HG03378 (cell line): ENCODE measurements around the gene LYRM4.

Source experiments
- ATAC-seq: cut with Tn5 transposase; IDR thresholded peaks from one replicate; pipeline ENCODE4 v1.9.1; 2021; ENCODE audit warnings: mild to moderate bottlenecking, moderate library complexity; ENCODE audit not compliant: unreplicated experiment

LYRM4 gene

DNA sequence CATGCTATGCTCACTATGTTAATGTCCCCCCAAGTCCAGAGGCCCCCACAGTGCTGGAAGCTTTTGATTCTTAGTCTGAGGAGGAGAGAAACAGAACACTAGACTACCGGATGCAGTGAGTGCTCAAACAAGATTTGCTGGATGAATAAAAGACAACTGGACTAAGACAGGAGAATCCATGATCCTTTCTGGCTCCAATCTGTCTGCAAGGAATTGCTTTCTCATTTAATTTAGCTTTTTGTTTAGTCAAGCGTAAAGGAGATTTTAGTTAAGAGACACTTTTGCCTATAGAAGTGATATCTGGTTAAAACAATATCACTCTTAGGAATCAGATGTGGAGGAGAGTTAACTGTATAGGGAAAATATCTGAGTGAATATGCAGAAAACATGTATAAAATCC is 13.5 kb downstream of the LYRM4 start:
- ATAC-seq = no peak

DNA sequence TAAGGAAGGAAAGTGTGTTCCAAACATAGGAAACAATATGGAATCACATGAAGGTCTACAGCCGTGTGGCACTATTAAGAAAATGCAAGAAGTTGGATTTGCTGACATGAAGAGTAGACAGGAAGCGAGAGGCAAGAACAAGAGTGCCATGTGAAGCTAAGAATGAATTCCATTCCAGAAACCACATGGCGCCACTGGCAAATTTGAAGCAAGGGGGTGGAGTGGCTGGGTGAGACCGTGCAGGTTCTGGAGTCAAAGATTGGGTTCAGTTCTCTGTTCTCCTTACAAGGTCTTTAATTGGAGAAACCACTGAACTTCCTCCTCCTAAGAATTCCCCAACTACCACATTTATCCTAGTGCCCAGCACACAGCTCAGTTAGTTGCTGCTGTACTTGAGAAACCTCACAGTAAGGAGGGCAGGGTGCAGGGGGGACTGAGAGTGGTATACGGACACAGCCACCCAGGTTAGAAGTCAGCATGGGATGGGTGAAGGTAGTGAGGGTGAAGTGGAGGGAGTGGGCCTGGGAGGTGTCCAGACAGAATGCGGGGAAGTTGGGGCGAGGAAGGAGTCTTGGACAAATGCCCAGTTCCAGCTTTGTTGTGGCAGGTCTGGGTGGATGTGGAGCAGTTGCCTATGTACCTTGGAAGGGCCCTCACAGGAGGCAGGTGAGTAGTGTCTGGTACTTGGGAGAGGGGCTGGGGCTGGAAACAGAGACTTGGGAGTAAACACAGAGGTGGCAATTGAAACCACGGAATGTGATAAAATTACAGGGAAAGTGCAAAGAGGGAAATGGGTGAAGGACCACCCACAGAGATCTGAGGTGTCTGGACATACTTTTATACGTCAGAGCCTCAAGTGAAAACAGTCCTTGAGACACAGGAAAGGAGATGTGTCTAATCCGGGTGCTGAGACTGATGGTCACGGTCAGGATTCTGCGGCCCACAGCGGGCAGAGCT is 14.3 kb downstream of the LYRM4 start:
- no peak for ATAC-seq

DNA sequence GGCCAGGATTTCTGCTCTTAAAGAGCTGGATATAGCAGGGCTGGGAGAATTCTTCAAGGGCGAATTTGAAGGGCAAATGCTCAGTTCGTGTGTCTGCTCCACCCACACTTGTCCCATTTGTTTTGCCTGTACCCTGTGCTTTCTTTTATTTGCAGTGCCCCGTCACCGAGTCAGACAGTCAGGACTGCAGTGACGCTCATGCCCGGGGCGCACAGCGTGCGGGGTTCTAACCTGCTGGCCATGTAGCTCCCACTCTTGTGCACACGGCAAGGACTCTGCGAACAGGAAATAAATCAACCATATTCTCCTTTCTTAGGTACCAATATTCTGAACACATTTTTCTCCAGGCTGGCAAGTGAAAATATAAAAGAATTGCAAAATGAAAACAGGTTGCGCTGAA is 17.7 kb downstream of the LYRM4 start:
- no peak for ATAC-seq

DNA sequence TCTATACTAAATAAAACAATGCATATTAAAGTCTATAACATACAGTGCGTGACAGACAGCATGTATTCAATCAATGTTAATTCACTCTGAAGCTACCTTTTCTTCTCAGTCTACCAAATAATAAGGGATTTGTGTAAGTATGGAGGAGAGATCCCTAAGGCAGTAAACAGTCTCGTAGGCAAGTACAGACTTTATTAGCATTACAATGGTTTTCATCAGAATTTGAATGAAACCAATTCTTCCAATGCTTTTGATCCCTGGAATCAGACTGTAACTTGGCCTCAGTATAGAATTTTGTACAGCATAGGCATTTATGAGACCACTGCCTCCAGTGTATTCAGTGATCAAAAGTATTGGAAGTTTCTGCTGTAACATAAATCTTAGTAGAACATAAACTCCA is 19.5 kb downstream of the LYRM4 start:
- ATAC-seq = no peak

DNA sequence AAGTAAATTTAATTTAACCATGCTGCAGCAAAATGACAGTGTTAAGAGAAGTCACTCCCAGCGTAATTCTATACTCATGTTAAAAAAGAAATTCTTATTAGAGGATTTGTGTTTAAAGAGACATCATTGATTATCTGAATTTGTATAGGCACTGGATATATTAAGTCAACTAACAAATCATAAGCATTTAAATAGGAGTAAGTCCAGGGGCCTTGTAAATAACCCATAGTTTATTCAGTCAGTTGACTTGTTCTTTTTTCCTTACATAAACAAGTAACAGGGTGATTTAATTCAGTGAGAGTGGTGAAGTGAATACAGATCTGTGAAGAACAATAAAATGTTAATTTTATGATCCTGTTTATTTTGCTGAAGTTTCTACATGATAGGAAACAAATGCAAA is 22.4 kb downstream of the LYRM4 start:
- ATAC-seq = no peak

DNA sequence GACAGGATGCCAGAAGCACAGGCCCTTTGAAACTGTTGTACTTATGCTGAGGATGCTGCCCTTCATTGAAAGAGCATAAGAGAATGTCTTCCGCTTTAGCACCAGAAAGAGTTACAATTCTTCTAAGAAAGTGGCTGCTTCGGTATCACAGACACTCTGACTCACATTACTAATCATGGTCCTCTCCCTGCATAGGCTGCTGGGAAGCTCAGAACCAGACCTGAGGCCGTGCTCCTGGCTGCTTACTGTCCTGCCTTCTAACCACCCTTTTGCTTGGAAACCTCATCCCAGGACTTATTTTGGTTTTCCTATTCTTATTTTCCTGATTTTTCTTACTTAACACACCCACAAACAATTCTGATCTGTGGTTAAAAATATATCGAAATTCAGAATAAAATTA is 22.9 kb downstream of the LYRM4 start:
- no peak for ATAC-seq

DNA sequence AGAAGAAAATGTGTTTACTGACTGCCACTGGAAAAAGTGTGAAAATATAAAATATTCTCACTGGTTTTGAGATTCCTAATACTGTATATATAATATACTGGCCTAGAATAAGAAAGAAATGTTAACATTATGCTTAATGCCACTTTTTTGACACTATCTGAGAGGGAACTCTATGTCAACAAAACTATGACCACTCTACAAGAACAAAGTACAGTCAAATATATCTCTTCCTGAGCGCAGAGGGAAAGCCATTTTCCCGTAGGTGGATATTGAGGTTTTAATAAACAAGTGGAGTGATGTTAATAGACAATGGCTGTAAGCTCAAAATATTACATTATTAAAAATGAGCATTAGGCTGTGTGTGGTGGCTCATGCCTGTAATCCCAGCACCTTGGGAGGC is 24.9 kb downstream of the LYRM4 start:
- no peak for ATAC-seq

DNA sequence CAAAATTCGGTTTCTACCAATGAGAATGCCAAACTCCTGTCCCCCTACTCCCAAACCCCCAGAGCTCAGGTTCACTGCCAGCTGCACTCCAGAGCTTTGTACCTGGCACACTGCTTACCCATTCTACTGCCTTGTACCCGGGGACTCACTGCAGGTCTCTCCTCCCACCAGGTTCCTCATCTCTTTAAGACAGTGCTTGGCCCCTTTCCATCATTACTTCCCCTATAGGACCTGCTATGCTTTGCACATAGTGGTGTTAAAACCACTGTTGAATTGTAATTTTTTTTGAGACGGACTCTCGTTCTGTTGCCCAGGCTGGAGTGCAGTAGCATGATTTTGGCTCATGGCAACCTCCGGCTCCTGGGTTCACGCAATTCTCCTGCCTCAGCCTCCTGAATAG is 25.9 kb downstream of the LYRM4 start:
- no peak for ATAC-seq

DNA sequence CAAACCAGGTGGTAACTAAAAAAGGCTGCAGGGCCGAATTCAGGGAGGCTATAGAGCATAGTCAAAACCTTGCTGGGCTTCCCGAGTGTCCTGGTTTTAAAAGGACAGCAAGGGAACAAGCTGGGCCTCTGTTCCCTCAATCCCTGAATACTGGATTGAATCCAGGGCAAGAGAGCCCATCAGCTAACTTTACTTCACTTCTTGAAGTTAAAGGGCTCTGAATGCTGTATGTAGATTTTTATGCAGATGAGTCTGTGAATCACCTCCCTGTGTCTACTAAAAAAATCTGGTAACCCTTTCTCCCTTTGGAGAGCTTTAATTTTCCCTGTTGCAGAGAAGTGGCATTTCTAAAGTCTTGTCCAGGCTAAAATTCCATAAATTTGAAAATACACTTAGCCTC is 29.5 kb downstream of the LYRM4 start:
- no peak for ATAC-seq

DNA sequence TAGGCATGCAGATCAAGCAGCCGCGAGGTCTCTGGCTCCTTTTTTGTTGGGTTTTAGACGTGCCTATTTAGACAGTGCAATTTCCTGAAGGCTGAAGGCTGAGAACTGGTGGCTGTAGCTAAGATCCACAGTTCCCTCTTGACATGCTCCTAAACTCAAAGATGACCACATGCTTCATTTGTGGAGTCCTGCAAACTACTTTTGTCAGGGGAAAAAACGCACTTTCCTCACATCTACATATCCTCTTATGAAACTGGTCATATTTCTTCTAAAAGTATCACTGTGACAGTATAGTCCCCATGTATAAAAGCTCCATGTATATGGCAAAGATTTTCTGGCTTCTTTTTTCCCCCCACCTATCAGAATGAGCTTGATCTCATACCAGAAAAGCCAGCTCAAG is 30.7 kb downstream of the LYRM4 start:
- no peak for ATAC-seq

DNA sequence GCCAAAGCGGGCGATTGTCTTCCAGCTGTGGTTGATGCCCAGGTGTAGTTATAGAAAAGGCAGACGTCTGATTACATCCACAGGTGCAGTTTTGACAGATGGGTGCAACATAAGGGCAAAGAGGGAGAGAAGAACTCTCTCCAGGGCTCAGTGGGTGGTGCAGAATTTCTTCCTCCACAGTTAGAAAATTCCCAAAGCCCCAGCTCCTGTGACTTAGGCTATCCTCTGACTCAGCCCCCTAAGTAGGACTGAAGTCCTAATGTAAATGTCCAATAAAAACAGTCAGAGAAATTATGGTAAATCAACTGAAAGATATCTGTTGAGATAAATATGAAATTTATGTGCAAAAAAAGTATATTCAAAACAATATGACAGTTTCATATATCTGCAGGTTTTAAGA is 31.4 kb downstream of the LYRM4 start:
- no peak for ATAC-seq

DNA sequence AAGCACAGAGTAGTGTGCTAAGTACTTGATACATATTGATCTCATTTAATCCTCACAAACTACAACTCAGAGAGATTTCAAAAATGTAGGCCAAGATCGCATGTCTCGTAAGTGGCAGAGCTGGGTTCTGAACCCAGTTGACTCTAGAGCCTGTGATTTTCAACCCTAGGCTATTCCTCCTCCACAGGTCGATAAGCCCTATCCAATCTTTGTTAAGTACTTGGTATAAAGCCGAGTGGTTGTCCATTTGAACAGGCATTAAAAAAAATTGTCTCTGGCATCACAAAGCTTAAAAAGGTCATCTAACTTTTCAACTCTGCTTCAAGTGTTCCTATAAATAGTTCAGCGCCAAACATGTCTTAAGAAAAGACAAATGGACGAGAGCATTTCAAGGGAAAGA is 37.4 kb downstream of the LYRM4 start:
- no peak for ATAC-seq

DNA sequence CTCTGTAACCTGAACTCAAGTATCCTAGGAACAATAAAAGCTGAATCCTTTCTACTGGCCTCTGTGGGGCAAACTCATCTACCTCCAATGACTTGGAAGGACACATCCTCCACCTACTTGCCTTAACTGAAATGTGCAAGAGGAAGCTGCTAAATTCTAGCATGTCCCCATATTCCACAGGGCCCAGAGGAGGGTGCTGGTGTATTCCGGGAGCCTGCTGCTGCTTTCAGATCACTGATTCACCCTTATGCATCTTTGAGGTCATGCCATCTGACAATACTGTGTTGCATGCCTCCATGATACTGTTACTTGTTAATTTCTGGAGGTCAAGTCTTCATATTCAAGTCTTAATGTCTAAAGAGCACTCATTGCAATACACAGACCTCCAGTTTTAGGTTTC is 40.3 kb downstream of the LYRM4 start:
- no peak for ATAC-seq

DNA sequence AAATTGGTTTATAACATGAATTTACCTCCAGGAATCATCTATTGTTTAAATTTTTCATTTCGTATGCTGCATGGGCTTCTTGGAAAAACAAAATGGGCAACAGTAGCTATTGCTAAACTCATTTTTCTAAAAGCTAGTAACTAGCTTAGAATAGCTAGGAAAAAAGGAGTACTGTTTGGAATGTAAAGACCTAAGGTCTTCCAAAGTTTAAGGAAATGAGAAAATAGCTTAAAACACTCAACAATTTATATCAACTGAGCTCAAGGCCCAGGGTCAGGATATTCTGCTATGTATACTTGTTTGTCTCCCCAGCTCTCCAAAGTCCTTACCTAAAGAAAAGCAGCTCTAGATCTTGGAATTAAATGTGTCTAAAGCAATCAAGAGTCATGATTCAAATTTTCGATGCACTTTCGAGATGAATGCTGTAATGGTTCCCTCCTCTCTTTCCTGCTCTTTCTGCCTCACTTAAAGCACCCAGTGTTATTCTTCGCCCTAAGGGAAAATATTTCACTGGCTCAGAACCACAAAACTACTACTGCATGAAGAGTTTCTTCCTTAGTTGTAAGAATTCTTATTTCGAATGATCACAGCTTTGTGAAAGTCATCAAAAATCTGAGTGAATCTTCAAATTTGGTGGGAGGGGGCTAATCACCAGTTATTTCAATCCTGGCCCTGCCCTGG is 41.6 kb downstream of the LYRM4 start:
- no peak for ATAC-seq

DNA sequence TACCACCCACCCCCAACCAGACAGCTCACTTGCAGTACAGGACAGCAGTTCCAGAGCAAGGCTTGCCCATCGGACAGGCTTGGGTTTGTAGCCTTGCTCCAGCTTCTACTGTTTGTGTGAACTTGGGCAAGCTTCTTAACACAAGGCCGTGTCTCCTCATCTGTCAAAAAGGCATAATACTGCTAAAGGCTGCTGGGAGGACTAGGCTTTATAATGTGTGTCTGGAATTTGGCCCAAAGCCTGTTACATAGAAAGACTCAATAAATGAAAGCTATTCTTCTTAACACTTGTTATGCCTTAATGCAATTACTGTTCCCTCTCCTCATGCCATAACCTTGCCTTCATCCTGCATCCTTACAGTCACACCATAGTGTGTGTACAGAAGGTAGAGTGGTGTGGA is 43.4 kb downstream of the LYRM4 start:
- ATAC-seq = no peak

DNA sequence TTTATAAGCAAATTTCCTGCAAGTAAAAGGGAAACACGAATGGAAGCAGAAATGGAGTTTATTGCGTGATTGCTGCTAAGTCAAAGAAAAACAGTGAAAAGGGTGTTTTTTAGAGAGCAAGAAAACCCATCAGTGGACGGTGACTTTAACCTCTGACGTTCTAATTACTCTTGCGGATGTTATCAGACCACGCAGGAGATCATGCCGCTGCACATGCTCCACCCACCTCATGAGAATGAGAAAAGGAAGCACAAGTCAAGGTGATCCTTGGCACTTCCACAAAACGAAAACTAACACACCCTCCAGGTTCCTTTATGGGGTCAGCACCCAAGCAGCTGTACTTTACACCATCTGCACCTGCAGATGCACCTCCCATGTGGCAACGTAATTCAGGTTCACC is 45.0 kb downstream of the LYRM4 start:
- no peak for ATAC-seq

DNA sequence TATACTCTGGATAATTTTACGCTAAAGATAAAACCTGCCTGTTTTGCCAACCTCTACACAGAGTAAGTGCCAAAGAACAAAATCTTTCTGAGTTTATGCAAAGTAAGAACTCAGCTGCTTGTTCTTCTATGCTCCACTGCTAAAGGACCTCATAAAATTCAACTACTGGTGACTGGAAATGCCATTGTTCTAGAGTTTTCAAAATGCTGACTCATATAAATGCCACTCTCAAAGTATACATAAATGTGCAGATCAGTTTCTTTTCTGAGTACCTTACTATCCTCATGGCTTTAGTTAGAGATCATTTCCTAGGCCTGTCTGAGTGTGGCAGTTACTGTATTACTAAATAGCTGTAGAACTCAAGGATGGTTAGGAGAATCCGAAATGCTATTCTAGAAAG is 45.6 kb downstream of the LYRM4 start:
- no peak for ATAC-seq

DNA sequence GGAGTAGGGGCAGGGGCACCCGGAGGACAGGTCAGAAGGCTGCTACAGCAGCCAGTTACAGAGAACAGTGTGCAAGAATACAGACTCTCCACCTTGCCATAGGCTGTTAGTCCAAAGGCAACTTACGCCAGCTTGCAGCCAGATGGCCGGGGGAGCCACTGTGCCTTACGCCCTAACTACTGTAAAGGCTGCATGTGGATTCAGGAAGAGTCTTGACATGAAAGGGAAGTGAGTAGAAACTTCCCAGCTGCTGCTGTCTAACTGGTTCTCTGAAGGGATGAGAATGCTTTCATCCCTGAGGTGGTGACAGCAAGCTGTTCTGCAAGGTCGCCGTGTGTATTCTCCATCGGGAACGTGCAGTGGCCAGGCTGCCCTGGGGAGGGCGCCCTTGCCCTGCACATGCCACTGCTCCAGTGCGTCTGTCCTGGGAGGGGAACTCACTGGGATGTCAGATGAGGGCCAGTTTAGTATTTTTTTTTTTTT is 46.1 kb downstream of the LYRM4 start:
- no peak for ATAC-seq

DNA sequence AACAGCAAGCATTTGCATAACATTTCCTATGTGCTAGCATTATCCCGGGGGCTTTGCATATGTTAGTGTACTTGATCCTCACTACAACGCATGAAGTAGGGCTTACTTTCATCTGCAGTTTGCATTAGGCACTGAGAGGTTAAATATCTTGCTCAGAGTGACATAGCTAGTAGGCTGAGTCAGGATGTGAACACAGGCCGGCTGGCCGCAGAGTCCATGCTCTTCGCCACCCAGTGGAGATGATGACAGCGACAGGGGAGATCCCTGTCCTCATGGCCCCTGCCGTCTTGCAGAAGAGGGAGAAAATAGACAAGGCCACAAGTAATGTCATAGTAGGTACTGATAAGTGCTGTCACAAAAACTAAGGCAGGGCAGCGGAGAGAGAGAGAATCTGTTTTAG is 46.9 kb downstream of the LYRM4 start:
- ATAC-seq = no peak

DNA sequence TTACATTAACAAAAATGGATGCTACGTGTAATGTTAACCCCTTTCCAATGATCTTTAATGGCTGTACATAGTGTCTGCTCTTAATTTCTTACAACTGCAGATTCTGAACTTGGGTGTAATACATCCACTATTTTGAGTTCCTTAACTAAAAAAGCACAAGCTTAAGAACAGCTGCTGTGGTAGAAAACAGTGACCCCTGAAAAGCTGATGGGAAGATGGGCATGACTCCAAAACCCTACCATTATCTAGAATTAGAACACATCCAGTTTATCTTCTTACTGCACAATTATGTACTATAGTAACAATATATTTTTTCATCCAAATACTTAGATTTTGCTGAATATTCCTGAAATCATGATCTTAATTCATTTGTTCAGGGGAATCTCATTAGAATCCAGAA is 49.3 kb downstream of the LYRM4 start:
- no peak for ATAC-seq

DNA sequence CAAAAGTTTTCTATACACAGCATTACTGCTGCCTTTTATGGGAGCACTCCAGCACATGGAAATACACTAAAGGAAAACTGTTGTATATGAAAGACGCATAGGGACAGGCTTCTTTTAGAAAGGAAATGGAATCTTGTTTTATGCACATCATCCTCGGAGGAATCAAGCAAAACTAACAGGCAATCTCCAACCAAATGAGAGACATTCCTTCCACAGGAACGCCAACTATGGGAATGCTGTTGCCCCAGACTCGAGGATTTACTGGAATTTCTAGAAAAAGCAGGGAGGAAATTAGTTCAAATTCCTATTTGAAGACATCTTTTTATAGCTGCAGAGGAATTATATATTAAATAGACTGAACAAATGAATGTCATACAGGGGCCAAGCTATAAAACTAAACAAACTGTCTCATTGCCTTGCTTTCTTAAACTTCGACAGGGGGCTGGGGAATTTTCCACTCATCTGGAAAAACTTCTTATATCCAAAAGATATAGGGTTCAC is 52.2 kb downstream of the LYRM4 start:
- ATAC-seq = no peak

DNA sequence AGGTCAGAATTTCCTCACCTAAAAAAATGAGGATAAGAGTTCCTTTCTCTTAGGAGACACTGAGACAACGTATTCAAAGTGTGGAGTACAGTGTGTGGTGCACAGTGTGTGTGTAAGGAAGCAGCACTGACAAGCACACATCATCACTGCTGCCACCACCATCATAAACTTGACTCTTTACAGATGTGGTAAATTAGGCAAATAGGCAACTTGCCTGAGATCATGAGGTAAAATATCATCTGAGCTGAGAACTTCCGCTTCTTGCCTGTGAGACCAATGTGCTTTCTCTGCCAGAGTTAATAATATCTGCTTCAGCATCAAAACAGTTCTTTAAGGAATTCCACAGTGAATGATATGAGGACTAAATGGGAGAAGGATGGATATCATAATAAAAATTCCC is 52.7 kb downstream of the LYRM4 start:
- no peak for ATAC-seq
